H1 (cell line): ENCODE results near the gene PEX13. TPM values are rescaled to one million over a fixed set of nuclear protein-coding genes. Genes with fewer than 3 reads are reported as not detected.

Experiments used
- CTCF ChIA-PET: fragments of 300-600 bp; sonication (Branson Sonifier 250); formaldehyde crosslinking; loops from one replicate; lab custom pipeline; 2021; ENCODE audit not compliant: partially characterized antibody; lab: Charles Lee
- POLR2A ChIA-PET: fragments of 300-600 bp; sonication (Branson Sonifier 250); formaldehyde crosslinking; loops from one replicate; lab custom pipeline; 2021; ENCODE audit warnings: inconsistent platforms; ENCODE audit not compliant: partially characterized antibody; lab: Charles Lee
- DNase-seq, 2 experiments: peaks; one replicate each; pipeline versions ENCODE4 v3.0.0 to v3.0.0-alpha.2; 2010 to 2022; ENCODE audit warnings: low spot score in 2 of 2, low read depth in 1 of 2, mixed read lengths in 1 of 2
- FAIRE-seq: peaks from 2 replicates; lab custom pipeline; 2011; peaks lifted over from hg19 to GRCh38; lab: Jason Lieb, UNC
- H2AFZ ChIP-seq: 2 replicates; pipeline ENCODE4 v1.8.1; 2012; ENCODE audit warnings: low read length, inconsistent platforms
- H2AK5ac ChIP-seq: 2 replicates; pipeline ENCODE4 v1.6.1; 2013; ENCODE audit warnings: low read depth, low read length
- H2BK120ac ChIP-seq: replicated peaks from 2 replicates; pipeline ENCODE3; 2013; ENCODE audit warnings: low read depth, low read length, inconsistent platforms
- H2BK12ac ChIP-seq: 2 replicates; pipeline ENCODE4 v1.6.1; 2013; ENCODE audit warnings: low read depth, low read length
- H2BK15ac ChIP-seq: 2 replicates; pipeline ENCODE4 v1.6.1; 2013; ENCODE audit warnings: low read length
- H2BK20ac ChIP-seq: 2 replicates; pipeline ENCODE4 v1.6.1; 2013; ENCODE audit warnings: low read length
- H2BK5ac ChIP-seq: 2 replicates; pipeline ENCODE4 v1.6.1; 2013; ENCODE audit warnings: low read depth, low read length
- H3K14ac ChIP-seq: 2 replicates; pipeline ENCODE4 v1.6.1; 2013; ENCODE audit warnings: inconsistent platforms; ENCODE audit not compliant: insufficient read length
- H3K18ac ChIP-seq: 2 replicates; pipeline ENCODE4 v1.6.1; 2013; ENCODE audit warnings: low read length; ENCODE audit errors: extremely low read depth
- H3K23ac ChIP-seq: 2 replicates; pipeline ENCODE4 v1.6.1; 2013; ENCODE audit warnings: inconsistent platforms; ENCODE audit not compliant: insufficient read length
- H3K23me2 ChIP-seq: 2 replicates; pipeline ENCODE4 v1.6.1; 2013; ENCODE audit warnings: low read depth, low read length
- H3K27ac ChIP-seq: 2 replicates; pipeline ENCODE4 v1.6.1; 2011; ENCODE audit warnings: low read depth, low read length, inconsistent platforms
- H3K27me3 ChIP-seq, 4 experiments: replicated peaks in 1 of 4; 1 replicate in 1 of 4; 2 replicates in 3 of 4; pipeline versions ENCODE4 v1.6.1 to v1.8.1; 2011 to 2013; ENCODE audit warnings: low read length in 3 of 4, mild to moderate bottlenecking in 3 of 4, inconsistent platforms in 2 of 4, mixed read lengths in 2 of 4, moderate library complexity in 1 of 4; ENCODE audit not compliant: control insufficient read depth in 3 of 4, insufficient read depth in 3 of 4; ENCODE audit errors: extremely low read depth in 1 of 4
- H3K36me3 ChIP-seq, 4 experiments: 2 replicates each; pipeline versions ENCODE4 v1.6.1 to v1.8.1; 2011 to 2013; ENCODE audit warnings: mild to moderate bottlenecking in 4 of 4, low read length in 3 of 4, moderate library complexity in 2 of 4, control low read depth in 1 of 4, inconsistent platforms in 1 of 4; ENCODE audit not compliant: insufficient read depth in 4 of 4, control insufficient read depth in 2 of 4
- H3K4ac ChIP-seq: replicated peaks from 2 replicates; pipeline ENCODE3; 2013; ENCODE audit warnings: low read length, low read depth, mixed read lengths, inconsistent platforms; ENCODE audit not compliant: insufficient read length
- H3K4me1 ChIP-seq, 4 experiments: replicated peaks in 1 of 4; 1 replicate in 1 of 4; 2 replicates in 3 of 4; pipeline versions ENCODE4 v1.6.1 to v1.8.1; 2011 to 2013; ENCODE audit warnings: low read length in 3 of 4, inconsistent platforms in 2 of 4, mixed read lengths in 1 of 4; ENCODE audit not compliant: insufficient read depth in 4 of 4, control insufficient read depth in 3 of 4
- H3K4me2 ChIP-seq, 2 experiments: 2 replicates each; pipeline versions ENCODE4 v1.6.1 to v1.8.1; 2011 to 2013; ENCODE audit warnings: low read depth in 2 of 2, low read length in 2 of 2, control low read depth in 1 of 2, inconsistent platforms in 1 of 2, mild to moderate bottlenecking in 1 of 2; ENCODE audit not compliant: insufficient read depth in 1 of 2
- H3K4me3 ChIP-seq, 4 experiments: fragments of 200-600, 300-600 bp in 1 of 4; sonication (generic), shearing (Covaris generic), sonication (Bioruptor Twin) in 1 of 4; 2 replicates each; pipeline versions ENCODE4 v1.5.1 to v1.8.1; 2011 to 2016; ENCODE audit warnings: low read length in 4 of 4, low read depth in 3 of 4, control low read depth in 2 of 4, inconsistent platforms in 2 of 4, mild to moderate bottlenecking in 2 of 4, mixed read lengths in 1 of 4, moderate library complexity in 1 of 4; ENCODE audit not compliant: insufficient read depth in 2 of 4; ENCODE audit errors: extremely low read depth in 1 of 4
- H3K56ac ChIP-seq: replicated peaks from 2 replicates; pipeline ENCODE3; 2013; ENCODE audit warnings: low read depth, mild to moderate bottlenecking, mixed read lengths, low read length, inconsistent platforms; ENCODE audit not compliant: insufficient read length
- H3K79me1 ChIP-seq: 2 replicates; pipeline ENCODE4 v1.6.1; 2013; ENCODE audit warnings: low read depth, low read length, control low read depth
- H3K79me2 ChIP-seq, 2 experiments: 2 replicates each; pipeline versions ENCODE4 v1.6.1 to v1.8.1; 2012 to 2013; ENCODE audit warnings: low read length in 2 of 2, mild to moderate bottlenecking in 2 of 2, inconsistent platforms in 1 of 2; ENCODE audit not compliant: insufficient read depth in 2 of 2, control insufficient read depth in 1 of 2
- H3K9ac ChIP-seq, 4 experiments: replicated peaks in 1 of 4; 1 replicate in 1 of 4; 2 replicates in 3 of 4; pipeline versions ENCODE4 v1.6.1 to v1.8.1; 2011 to 2013; ENCODE audit warnings: low read depth in 3 of 4, low read length in 3 of 4, control low read depth in 2 of 4, mild to moderate bottlenecking in 2 of 4, moderate library complexity in 2 of 4, inconsistent platforms in 1 of 4; ENCODE audit errors: extremely low read depth in 1 of 4
- H3K9me3 ChIP-seq, 2 experiments: 2 replicates each; pipeline versions ENCODE4 v1.6.1 to v1.8.1; 2012 to 2013; ENCODE audit warnings: mild to moderate bottlenecking in 2 of 2, moderate library complexity in 2 of 2, control low read depth in 1 of 2, inconsistent platforms in 1 of 2, low read depth in 1 of 2, low read length in 1 of 2, mixed read lengths in 1 of 2; ENCODE audit not compliant: insufficient read depth in 2 of 2
- H4K20me1 ChIP-seq, 2 experiments: replicated peaks in 1 of 2; 2 replicates each; pipeline versions ENCODE3 to v1.8.1; 2011 to 2013; ENCODE audit warnings: inconsistent platforms in 2 of 2, low read length in 2 of 2, mild to moderate bottlenecking in 1 of 2; ENCODE audit not compliant: insufficient read depth in 2 of 2, control insufficient read depth in 1 of 2
- H4K5ac ChIP-seq: 2 replicates; pipeline ENCODE4 v1.6.1; 2013; ENCODE audit warnings: low read length, low read depth, mixed read lengths, inconsistent platforms; ENCODE audit not compliant: insufficient read length
- H4K8ac ChIP-seq: 2 replicates; pipeline ENCODE4 v1.8.0; 2013; ENCODE audit warnings: mild to moderate bottlenecking, moderate library complexity, low read length, inconsistent platforms; ENCODE audit not compliant: insufficient read depth; ENCODE audit errors: extremely low read depth
- H4K91ac ChIP-seq: replicated peaks from 2 replicates; pipeline ENCODE3; 2013; ENCODE audit warnings: low read length, mixed read lengths, inconsistent platforms; ENCODE audit not compliant: insufficient read length
- ASH2L ChIP-seq: fragments of 200-600, 300-600 bp; sonication (generic); IDR thresholded peaks from one replicate; pipeline ENCODE4 v1.7.1; 2017; ENCODE audit warnings: low read length
- BCL11A ChIP-seq, 2 experiments: IDR thresholded peaks; one replicate each; pipeline ENCODE4 v1.6.1; 2011; ENCODE audit warnings: low read depth in 2 of 2, low read length in 2 of 2, mild to moderate bottlenecking in 2 of 2
- CEBPB ChIP-seq: IDR thresholded peaks from 2 replicates; pipeline ENCODE4 v1.6.1; 2012; ENCODE audit warnings: low read depth, low read length
- SIN3A ChIP-seq, 2 experiments: IDR thresholded peaks in 1 of 2; conservative IDR thresholded peaks in 1 of 2; 2 replicates each; pipeline ENCODE4 v1.6.1; 2011 to 2012; ENCODE audit warnings: low read length in 2 of 2, improper control_type of control experiment in 1 of 2, low read depth in 1 of 2, mild to moderate bottlenecking in 1 of 2
- ZNF274 ChIP-seq: IDR thresholded peaks from 2 replicates; pipeline ENCODE4 v1.7.0; 2012; ENCODE audit warnings: low read length, borderline replicate concordance; ENCODE audit errors: extremely low read depth
- WGBS, 2 experiments: shearing (Covaris generic) in 1 of 2; methylation state at CpG; one replicate each; pipeline versions ENCODE4 v1.1.6 to v1.1.7; 2013 to 2015; ENCODE audit warnings: low lambda C conversion rate in 2 of 2, mixed read lengths in 2 of 2, inconsistent platforms in 1 of 2, low coverage in 1 of 2, missing lambda C conversion rate in 1 of 2; ENCODE audit not compliant: insufficient replicate concordance in 2 of 2, insufficient coverage in 1 of 2, insufficient read length in 1 of 2; ENCODE audit errors: extremely low coverage in 1 of 2, missing lambda C conversion rate in 1 of 2; 5-methylcytosine and 5-hydroxymethylcytosine counted together
- polyA plus RNA-seq, 7 experiments: library from polyadenylated mRNA; depleted of rRNA in 3 of 7; stranded (reverse) in 5 of 7; unstranded in 2 of 7; fragments of >200 nt in 5 of 7; fragments of 200-250 nt in 2 of 7; gene quantifications; 1 replicate in 5 of 7; 2 replicates in 1 of 7; 4 replicates in 1 of 7; pipeline versions ENCODE4 v1.2.1 to v1.2.3, GENCODE V29; 2011 to 2013; ENCODE audit warnings: missing spikeins in 2 of 7, mixed read lengths in 2 of 7
- total RNA-seq: library from RNA; stranded (reverse); fragmentation: NEBNext Ultra II Directional; extraction: Animal tissue kit (Norgen Biotek cat#: 25700); gene quantifications from 2 replicates; pipeline ENCODE4 v1.2.1, GENCODE V29; 2021
- TF ChIP-seq, protein P1 (sequence below): IDR thresholded peaks from 2 replicates; pipeline ENCODE4 v1.6.1; 2012; ENCODE audit warnings: inconsistent platforms

PEX13 gene
- total and polyA plus RNA-seq, 2 of the 8 experiments (the other 6 are each of a cell fraction or from before 2014, with no cell fraction given): 16.8 to 22.3 TPM

DNA sequence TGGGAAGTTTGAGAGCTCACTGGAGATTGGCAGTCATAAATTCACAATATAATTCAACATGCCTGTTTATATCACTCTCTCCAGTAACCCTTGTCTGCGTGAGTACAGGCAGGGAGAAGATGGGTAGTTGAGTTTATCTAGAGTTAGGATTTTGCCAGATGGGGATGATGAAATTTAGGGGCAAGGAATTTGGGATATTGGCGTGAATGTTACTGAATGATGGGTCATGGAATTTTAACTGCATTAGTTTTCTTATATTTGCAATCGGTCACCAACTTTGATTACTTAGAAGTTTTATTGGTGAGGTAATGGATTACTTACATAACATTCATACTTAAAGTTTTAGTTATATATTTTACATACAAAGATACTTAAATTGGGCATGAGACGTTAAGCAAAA is 83.3 kb downstream of the PEX13 start:
- no peak overlapping the region for H2BK15ac ChIP-seq
- H2BK5ac ChIP-seq: no peak overlapping the region
- H2AK5ac ChIP-seq: no peak overlapping the region
- H4K5ac ChIP-seq: no peak overlapping the region
- H3K27me3 ChIP-seq: no peaks in the 10 kb centered on the region
- H2AFZ ChIP-seq: no peak overlapping the region
- no peak overlapping the region for H3K4me2 ChIP-seq
- H4K20me1 ChIP-seq: peaks cover 0 to 1% of the 10 kb centered on the region in 2 experiments
- H3K9me3 ChIP-seq: no peaks in the 10 kb centered on the region
- no peak overlapping the region for H2BK12ac ChIP-seq
- WGBS, 2 experiments: 95% methylated on average over 4 of the region's 4 CpGs; no CpG with 5 or more reads in 1 of the 2 experiments
- H4K91ac ChIP-seq: no peak overlapping the region
- no peak overlapping the region for H3K4me3 ChIP-seq
- no peak overlapping the region for H3K4ac ChIP-seq
- no peak overlapping the region for H3K27ac ChIP-seq
- TF ChIP-seq CEBPB (no peak), ZNF274 (no peak), BCL11A (IDR thresholded peaks at IDR 0.05; ENCODE audit: low read depth in 2 of 2, low read length in 2 of 2) (no peak), SIN3A (conservative IDR thresholded peaks at IDR 0.05 in 1 of 2, IDR thresholded peaks at IDR 0.05 in 1 of 2; ENCODE audit: low read depth in 1 of 2, low read length in 2 of 2) (no peak), ASH2L (no peak)
- TF ChIP-seq, protein P1, sequence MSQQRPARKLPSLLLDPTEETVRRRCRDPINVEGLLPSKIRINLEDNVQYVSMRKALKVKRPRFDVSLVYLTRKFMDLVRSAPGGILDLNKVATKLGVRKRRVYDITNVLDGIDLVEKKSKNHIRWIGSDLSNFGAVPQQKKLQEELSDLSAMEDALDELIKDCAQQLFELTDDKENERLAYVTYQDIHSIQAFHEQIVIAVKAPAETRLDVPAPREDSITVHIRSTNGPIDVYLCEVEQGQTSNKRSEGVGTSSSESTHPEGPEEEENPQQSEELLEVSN: no peak
- TF ChIP-seq, all 59 proteins: peak for 0
- Histone ChIP-seq H3K9ac (no peak overlapping the region), H4K8ac (no peak overlapping the region), H3K18ac (no peak overlapping the region), H3K14ac (no peak overlapping the region), H2BK120ac (no peak overlapping the region), H2BK20ac (no peak overlapping the region), H3K79me2 (no peaks in the 10 kb centered on the region), H3K23ac (no peak overlapping the region), H3K23me2 (no peaks in the 10 kb centered on the region), H3K56ac (no peak overlapping the region), H3K79me1 (no peaks in the 10 kb centered on the region), H3K36me3 (no peaks in the 10 kb centered on the region; a peak in 1 of 8 replicates), H3K4me1 (no peaks in the 10 kb centered on the region)
- DNase-seq (no peak), FAIRE-seq (no peak)
- CTCF ChIA-PET: interaction anchor here (1.1 kb wide), 1 partner anchor 14 kb away, joined by 3 read pairs; no protein-coding TSS in a partner anchor
- POLR2A ChIA-PET: no interaction called here
